Measurements from ENCODE around the gene MARCHF7. TPM values are rescaled to one million over a fixed set of nuclear protein-coding genes. Genes with fewer than 3 reads are reported as not detected.
"Not testable (repeated sequence)": the region's sequence is repeated elsewhere in the genome, so short reads cannot be mapped to it uniquely, and the experiment has no call there.

Gene MARCHF7, protein sequence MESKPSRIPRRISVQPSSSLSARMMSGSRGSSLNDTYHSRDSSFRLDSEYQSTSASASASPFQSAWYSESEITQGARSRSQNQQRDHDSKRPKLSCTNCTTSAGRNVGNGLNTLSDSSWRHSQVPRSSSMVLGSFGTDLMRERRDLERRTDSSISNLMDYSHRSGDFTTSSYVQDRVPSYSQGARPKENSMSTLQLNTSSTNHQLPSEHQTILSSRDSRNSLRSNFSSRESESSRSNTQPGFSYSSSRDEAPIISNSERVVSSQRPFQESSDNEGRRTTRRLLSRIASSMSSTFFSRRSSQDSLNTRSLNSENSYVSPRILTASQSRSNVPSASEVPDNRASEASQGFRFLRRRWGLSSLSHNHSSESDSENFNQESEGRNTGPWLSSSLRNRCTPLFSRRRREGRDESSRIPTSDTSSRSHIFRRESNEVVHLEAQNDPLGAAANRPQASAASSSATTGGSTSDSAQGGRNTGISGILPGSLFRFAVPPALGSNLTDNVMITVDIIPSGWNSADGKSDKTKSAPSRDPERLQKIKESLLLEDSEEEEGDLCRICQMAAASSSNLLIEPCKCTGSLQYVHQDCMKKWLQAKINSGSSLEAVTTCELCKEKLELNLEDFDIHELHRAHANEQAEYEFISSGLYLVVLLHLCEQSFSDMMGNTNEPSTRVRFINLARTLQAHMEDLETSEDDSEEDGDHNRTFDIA
- total RNA-seq = 10 to 100 TPM; 80.7 to 84.3 TPM

DNA sequence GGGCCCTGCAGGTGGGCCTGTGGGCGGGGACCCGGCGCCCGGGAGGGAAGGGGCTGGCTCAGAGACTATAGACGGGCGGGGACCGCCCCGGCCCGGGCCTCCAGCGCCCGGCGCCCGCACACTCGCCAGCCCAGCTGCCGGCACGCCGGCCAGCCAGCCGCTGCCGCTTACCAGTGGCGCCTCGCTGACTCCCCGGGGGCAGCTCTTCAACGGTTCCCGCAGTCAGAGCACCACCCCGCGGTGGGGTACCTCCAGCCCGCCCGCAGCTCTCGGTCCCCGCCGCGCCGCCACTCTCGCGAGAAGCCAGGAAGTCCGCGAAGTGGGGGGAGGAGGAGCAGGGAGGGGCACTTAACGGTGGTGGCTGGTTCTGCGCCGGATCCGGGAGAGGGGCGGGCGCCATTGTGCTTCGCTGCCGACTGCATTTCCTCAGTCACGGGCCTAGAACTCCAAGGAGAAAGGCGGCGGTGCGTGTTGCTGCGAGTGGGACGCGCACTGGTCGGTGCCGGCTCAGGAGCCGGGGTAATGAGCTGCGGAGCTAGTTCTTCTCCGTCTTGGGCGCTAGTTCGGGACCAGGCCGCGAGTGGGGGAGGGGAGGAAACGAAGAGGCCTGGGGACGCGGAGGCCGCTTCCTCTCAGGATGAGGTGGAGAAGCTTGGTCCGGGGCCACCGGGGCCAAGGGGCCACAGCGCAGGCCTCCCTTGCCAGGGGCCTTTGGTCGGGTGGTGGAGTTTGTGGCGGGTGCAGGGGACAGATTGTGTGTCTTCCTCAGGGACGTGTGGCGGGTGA is at the start of gene MARCHF7:
MARCHF7 (plus strand) TSS at position 364 of the 786 bp plus-strand sequence. CDS start 16,517 bp downstream, outside the sequence.
- peaks cover 46% of the 10 kb centered on the region for H3K36me3 Mint-ChIP-seq
- peak within 1 kb of the TSS; percentile 99 for H3K27ac Mint-ChIP-seq
- H3K9me3 Mint-ChIP-seq (ENCODE audit: low read depth) = no peaks in the 10 kb centered on the region
- CTCF ChIA-PET = interaction anchor here (0.9 to 1.8 kb wide), 8 partner anchors 9 to 426 kb away, joined by 3 to 9 read pairs (median 4); partner anchors contain the start of genes LY75 and WDSUB1
- H3K4me3 Mint-ChIP-seq = peak within 1 kb of the TSS; percentile 98
- DNase-seq = peak; percentile 97
- ATAC-seq = peak; percentile 94
- H3K27me3 Mint-ChIP-seq = no peaks in the 10 kb centered on the region
- peaks cover 47% of the 10 kb centered on the region for H3K4me1 Mint-ChIP-seq

DNA sequence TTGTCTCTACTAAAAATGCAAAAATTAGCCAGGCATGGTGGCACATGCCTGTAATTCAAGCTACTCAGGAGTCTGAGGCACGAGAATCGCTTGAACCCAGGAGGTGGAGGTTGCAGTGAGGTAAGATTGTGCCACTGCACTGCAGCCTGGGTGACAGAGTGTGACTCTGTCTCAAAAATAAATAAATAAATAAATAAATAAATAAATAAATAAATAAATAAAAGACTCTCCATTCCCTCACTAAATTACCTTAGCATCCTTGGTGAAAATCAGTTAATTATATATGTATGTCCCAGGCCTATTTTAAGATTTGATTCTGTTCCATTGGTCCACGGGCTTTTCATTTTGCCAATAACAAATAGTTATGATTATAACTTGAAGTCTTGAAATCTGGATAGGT is 44.9 kb upstream of the MARCHF7 start:
- DNase-seq; H3K4me3 Mint-ChIP-seq; H3K27ac Mint-ChIP-seq; H3K36me3 Mint-ChIP-seq; H3K4me1 Mint-ChIP-seq; ATAC-seq; H3K9me3 Mint-ChIP-seq (ENCODE audit: low read depth); H3K27me3 Mint-ChIP-seq; CTCF ChIA-PET: not testable (repeated sequence)

DNA sequence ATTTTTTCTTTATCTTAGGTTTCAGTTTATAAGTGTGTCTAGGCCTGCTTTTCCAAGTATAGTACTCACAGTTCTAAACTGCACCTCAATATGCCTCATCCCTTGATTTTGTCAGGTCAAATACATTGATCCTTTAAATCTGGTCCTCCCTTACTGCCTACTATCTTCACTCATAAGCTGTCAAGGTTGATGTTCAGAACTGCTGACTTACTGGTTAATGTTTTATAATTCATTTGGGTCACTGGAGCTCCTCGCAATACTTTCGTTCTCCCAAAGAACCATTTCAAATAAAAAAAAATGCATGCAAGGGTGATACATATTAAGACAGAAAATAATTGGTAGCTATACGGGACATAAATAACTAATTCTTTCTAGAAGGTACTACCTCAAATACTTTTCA is 41.3 kb upstream of the MARCHF7 start:
- Mint-ChIP-seq H3K27me3 (no peaks in the 10 kb centered on the region), H3K4me3 (no peak overlapping the region), H3K9me3 (ENCODE audit: low read depth) (no peaks in the 10 kb centered on the region), H3K27ac (no peak overlapping the region), H3K36me3 (peaks cover 1% of the 10 kb centered on the region), H3K4me1 (no peaks in the 10 kb centered on the region)
- DNase-seq = no peak
- no peak for ATAC-seq
- CTCF ChIA-PET = no interaction called here

- CTCF ChIA-PET = no interaction called here
- DNase-seq (no peak), ATAC-seq (no peak)
- Mint-ChIP-seq H3K27me3 (no peaks in the 10 kb centered on the region), H3K27ac (no peak overlapping the region), H3K4me1 (no peaks in the 10 kb centered on the region), H3K9me3 (ENCODE audit: low read depth) (no peaks in the 10 kb centered on the region), H3K36me3 (no peaks in the 10 kb centered on the region), H3K4me3 (no peak overlapping the region)
Observed at GRCh38 chr2:159677654-159678053, 34.7 kb upstream of the MARCHF7 start.

GRCh38 chr2:159680692-159681091 is 31.6 kb upstream of the MARCHF7 start:
- DNase-seq (no peak), ATAC-seq (no peak)
- H3K27me3 Mint-ChIP-seq = peaks cover 2% of the 10 kb centered on the region
- no peaks in the 10 kb centered on the region for H3K4me1 Mint-ChIP-seq
- peaks cover 2% of the 10 kb centered on the region for H3K36me3 Mint-ChIP-seq
- CTCF ChIA-PET = no interaction called here
- no peaks in the 10 kb centered on the region for H3K9me3 Mint-ChIP-seq (ENCODE audit: low read depth)
- no peak overlapping the region for H3K27ac Mint-ChIP-seq
- H3K4me3 Mint-ChIP-seq = no peak overlapping the region

GRCh38 chr2:159683817-159684216 is 28.5 kb upstream of the MARCHF7 start:
- Mint-ChIP-seq H3K9me3 (ENCODE audit: low read depth) (no peaks in the 10 kb centered on the region), H3K4me1 (no peaks in the 10 kb centered on the region), H3K36me3 (peaks cover 2% of the 10 kb centered on the region), H3K27ac (no peak overlapping the region), H3K4me3 (no peak overlapping the region), H3K27me3 (peaks cover 2% of the 10 kb centered on the region)
- no peak for DNase-seq
- no peak for ATAC-seq
- CTCF ChIA-PET = no interaction called here

DNA sequence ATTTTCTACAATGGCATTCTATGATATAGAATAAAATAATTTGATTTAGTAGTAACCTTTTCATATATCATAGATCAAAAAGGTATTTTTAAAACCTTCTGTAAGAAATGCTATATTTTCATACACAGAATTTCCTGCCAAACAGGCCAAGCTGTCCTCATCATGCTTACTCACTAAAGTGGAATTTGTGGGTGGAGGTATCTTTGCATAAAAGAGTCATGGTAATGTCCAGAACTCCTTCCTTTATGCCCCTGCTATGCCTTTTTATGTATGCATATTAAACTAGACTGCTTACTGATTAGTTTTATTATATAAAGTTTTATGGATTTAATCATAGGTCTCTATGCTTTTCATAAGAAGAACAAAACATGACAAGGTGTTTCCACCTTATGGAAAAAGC is 27.5 kb upstream of the MARCHF7 start:
- Mint-ChIP-seq H3K9me3 (ENCODE audit: low read depth) (no peaks in the 10 kb centered on the region), H3K27ac (no peak overlapping the region), H3K27me3 (peaks cover 2% of the 10 kb centered on the region), H3K4me1 (no peaks in the 10 kb centered on the region), H3K36me3 (peaks cover 2% of the 10 kb centered on the region), H3K4me3 (no peak overlapping the region)
- ATAC-seq (no peak), DNase-seq (no peak)
- CTCF ChIA-PET = no interaction called here

- H3K4me1 Mint-ChIP-seq = no peaks in the 10 kb centered on the region
- peaks cover 3% of the 10 kb centered on the region for H3K9me3 Mint-ChIP-seq (ENCODE audit: low read depth)
- DNase-seq (no peak), ATAC-seq (no peak)
- peaks cover 8% of the 10 kb centered on the region for H3K36me3 Mint-ChIP-seq
- CTCF ChIA-PET = no interaction called here
- no peak overlapping the region for H3K27ac Mint-ChIP-seq
- no peaks in the 10 kb centered on the region for H3K27me3 Mint-ChIP-seq
- no peak overlapping the region for H3K4me3 Mint-ChIP-seq
Observed at GRCh38 chr2:159694500-159695040, 17.7 kb upstream of the MARCHF7 start.

GRCh38 chr2:159695795-159696448 is 16.4 kb upstream of the MARCHF7 start:
- H3K27ac Mint-ChIP-seq = no peak overlapping the region
- no peak for ATAC-seq
- no peaks in the 10 kb centered on the region for H3K27me3 Mint-ChIP-seq
- DNase-seq = no peak
- H3K4me3 Mint-ChIP-seq = no peak overlapping the region
- H3K9me3 Mint-ChIP-seq (ENCODE audit: low read depth) = peaks cover 3% of the 10 kb centered on the region
- CTCF ChIA-PET = no interaction called here
- peaks cover 8% of the 10 kb centered on the region for H3K36me3 Mint-ChIP-seq
- H3K4me1 Mint-ChIP-seq = no peaks in the 10 kb centered on the region

GRCh38 chr2:159703491-159703890 is 8.8 kb upstream of the MARCHF7 start:
- ATAC-seq = no peak
- Mint-ChIP-seq H3K27me3 (no peaks in the 10 kb centered on the region), H3K4me1 (peaks cover 7% of the 10 kb centered on the region), H3K27ac (no peak overlapping the region), H3K36me3 (peaks cover 6% of the 10 kb centered on the region), H3K4me3 (no peak overlapping the region), H3K9me3 (ENCODE audit: low read depth) (no peaks in the 10 kb centered on the region)
- no peak for DNase-seq
- CTCF ChIA-PET = interaction anchor here (0.8 kb wide), 1 partner anchor 9 kb away, joined by 3 read pairs; the partner anchor contains the start of gene MARCHF7

DNA sequence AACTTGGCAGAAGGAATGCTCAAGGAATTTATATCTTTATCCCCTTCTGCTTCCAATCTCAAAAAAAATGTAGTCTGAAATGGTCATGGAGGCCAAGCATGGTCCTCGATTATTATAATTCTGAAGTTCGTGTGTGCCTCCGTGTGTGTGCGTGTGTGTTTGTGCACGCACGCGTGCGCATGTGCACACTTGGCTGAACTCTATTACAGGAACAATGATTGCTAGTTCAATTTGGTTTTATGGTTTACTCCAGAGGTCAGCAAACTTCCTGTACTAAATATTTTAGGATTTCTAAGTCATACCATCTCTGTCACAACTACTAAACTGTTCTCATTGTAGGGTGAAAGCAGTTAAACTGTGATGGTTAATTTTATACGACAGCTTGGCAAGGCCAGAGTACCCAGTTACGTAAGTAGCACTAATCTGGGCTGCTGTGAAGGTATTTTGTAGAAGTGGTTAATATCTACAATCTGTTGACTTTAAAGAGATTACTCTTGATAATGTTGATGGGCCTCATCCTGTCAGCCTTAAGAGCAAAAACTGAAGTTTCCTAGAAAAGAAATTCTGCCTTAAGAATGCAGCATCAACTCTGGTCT is 5.8 kb upstream of the MARCHF7 start:
- ATAC-seq = no peak
- Mint-ChIP-seq H3K27ac (no peak overlapping the region), H3K4me1 (peaks cover 17% of the 10 kb centered on the region), H3K4me3 (no peak overlapping the region), H3K27me3 (no peaks in the 10 kb centered on the region), H3K9me3 (ENCODE audit: low read depth) (no peaks in the 10 kb centered on the region), H3K36me3 (peaks cover 14% of the 10 kb centered on the region)
- DNase-seq = no peak
- CTCF ChIA-PET = no interaction called here

- peaks cover 21% of the 10 kb centered on the region for H3K4me1 Mint-ChIP-seq
- DNase-seq (no peak), ATAC-seq (no peak)
- H3K4me3 Mint-ChIP-seq = no peak overlapping the region
- H3K9me3 Mint-ChIP-seq (ENCODE audit: low read depth) = no peaks in the 10 kb centered on the region
- peaks cover 16% of the 10 kb centered on the region for H3K36me3 Mint-ChIP-seq
- CTCF ChIA-PET = interaction anchor here (1.0 kb wide), 1 partner anchor 214 kb away, joined by 3 read pairs; no protein-coding TSS in a partner anchor
- H3K27ac Mint-ChIP-seq = no peak overlapping the region
- H3K27me3 Mint-ChIP-seq = no peaks in the 10 kb centered on the region
Observed at GRCh38 chr2:159708066-159708760, 4.1 kb upstream of the MARCHF7 start.

All from activated CD8-positive, alpha-beta memory T cell treated with anti-CD3 and anti-CD28 coated beads, Interleukin-2, amount 10 ng/mL, durations not matched to agents 7 days and 5 days (primary cell).